MM.1S (cell line): ENCODE data around the gene SLC2A4RG.

Source experiments
- DNase-seq: peaks from one replicate; pipeline ENCODE4 v3.0.0-alpha.2; 2015
- H2AFZ ChIP-seq: fragments of 300-600 bp; sonication (generic); 2 replicates; pipeline ENCODE4 v1.6.0; 2016; ENCODE audit warnings: antibody characterized with exemption, low read length
- H3F3A ChIP-seq: fragments of 300-600 bp; sonication (generic); 2 replicates; pipeline ENCODE4 v1.6.1; 2016; ENCODE audit warnings: mild to moderate bottlenecking, antibody characterized with exemption, low read length, moderate library complexity, mixed read lengths; ENCODE audit not compliant: insufficient read depth
- H3K27ac ChIP-seq: fragments of 300-600 bp; sonication (generic); 2 replicates; pipeline ENCODE4 v1.5.1; 2016; ENCODE audit warnings: mild to moderate bottlenecking, low read length
- H3K27me3 ChIP-seq: fragments of 300-600 bp; sonication (generic); replicated peaks from 2 replicates; pipeline ENCODE4 v1.6.0; 2016; ENCODE audit warnings: low read length; ENCODE audit not compliant: insufficient read depth
- H3K36me3 ChIP-seq: fragments of 300-600 bp; sonication (generic); replicated peaks from 2 replicates; pipeline ENCODE4 v1.6.1; 2016; ENCODE audit warnings: mild to moderate bottlenecking, low read length, mixed read lengths; ENCODE audit not compliant: insufficient read depth
- H3K4me1 ChIP-seq: fragments of 300-600 bp; sonication (generic); 2 replicates; pipeline ENCODE4 v1.6.1; 2016; ENCODE audit warnings: low read length, mixed read lengths
- H3K4me2 ChIP-seq: fragments of 300-600 bp; sonication (generic); 2 replicates; pipeline ENCODE4 v1.6.0; 2016; ENCODE audit warnings: low read depth, low read length
- H3K4me3 ChIP-seq: fragments of 300-600 bp; sonication (generic); 2 replicates; pipeline ENCODE4 v1.5.1; 2016; ENCODE audit warnings: low read length, mixed read lengths
- H3K79me2 ChIP-seq: fragments of 300-600 bp; sonication (generic); 2 replicates; pipeline ENCODE4 v1.6.1; 2016; ENCODE audit warnings: mixed run types, low read length, mixed read lengths
- H3K9ac ChIP-seq: fragments of 300-600 bp; sonication (generic); 2 replicates; pipeline ENCODE4 v1.6.1; 2016; ENCODE audit warnings: low read length, mixed read lengths
- H3K9me2 ChIP-seq: fragments of 300-600 bp; sonication (generic); replicated peaks from 2 replicates; pipeline ENCODE4 v1.6.1; 2016; ENCODE audit warnings: mild to moderate bottlenecking, low read length, mixed read lengths; ENCODE audit not compliant: insufficient read depth
- H3K9me3 ChIP-seq: fragments of 300-600 bp; sonication (generic); replicated peaks from 2 replicates; pipeline ENCODE4 v1.6.1; 2016; ENCODE audit warnings: mild to moderate bottlenecking, low read length, mixed read lengths; ENCODE audit not compliant: insufficient read depth
- H4K20me1 ChIP-seq: fragments of 300-600 bp; sonication (generic); 2 replicates; pipeline ENCODE4 v1.6.1; 2016; ENCODE audit warnings: mild to moderate bottlenecking, low read length, moderate library complexity, mixed read lengths; ENCODE audit not compliant: insufficient read depth
- CTCF ChIP-seq: fragments of 300-600 bp; sonication (generic); IDR thresholded peaks from 2 replicates; pipeline ENCODE4 v1.5.1; 2016; ENCODE audit warnings: antibody characterized with exemption, low read length, mixed read lengths
- EZH2 ChIP-seq: fragments of 300-600 bp; sonication (generic); optimal IDR thresholded peaks from 2 replicates; pipeline ENCODE3; 2017; ENCODE audit warnings: low read depth, mild to moderate bottlenecking, antibody characterized with exemption, low read length, mixed read lengths
- EZH2phosphoT487 ChIP-seq: fragments of 300-600 bp; sonication (generic); IDR thresholded peaks from 2 replicates; pipeline ENCODE4 v1.6.1; 2018; ENCODE audit warnings: antibody characterized with exemption, low read length

Gene SLC2A4RG

GRCh38 chr20:63731410-63731809 lies 8.2 kb upstream of the SLC2A4RG start:
- H3K9ac ChIP-seq: peak overlapping the region; percentile 31; the same call in 1 of the 2 replicates
- H3K4me1 ChIP-seq: peaks cover 70% of the 10 kb centered on the region
- H3K27me3 ChIP-seq: no peaks in the 10 kb centered on the region
- H3K36me3 ChIP-seq: no peaks in the 10 kb centered on the region; the same call in 1 of the 2 replicates
- H3K27ac ChIP-seq: peak overlapping the region; percentile 88
- peaks cover 48% of the 10 kb centered on the region for H3K79me2 ChIP-seq
- no peak for DNase-seq
- peaks cover 59% of the 10 kb centered on the region for H3F3A ChIP-seq
- H3K4me3 ChIP-seq: peak overlapping the region; percentile 40
- no peaks in the 10 kb centered on the region for H3K9me3 ChIP-seq
- no peak overlapping the region for H2AFZ ChIP-seq
- H4K20me1 ChIP-seq: no peaks in the 10 kb centered on the region
- H3K4me2 ChIP-seq: peak overlapping the region; percentile 76
- no peaks in the 10 kb centered on the region for H3K9me2 ChIP-seq
- TF ChIP-seq EZH2phosphoT487: no peak
- TF ChIP-seq EZH2: no peak
- no peak for TF ChIP-seq CTCF

GRCh38 chr20:63732118-63733095 lies 7.2 kb upstream of the SLC2A4RG start:
- DNase-seq: no peak
- Histone ChIP-seq H3K27ac (no peak overlapping the region), H4K20me1 (no peaks in the 10 kb centered on the region), H3K9me2 (no peaks in the 10 kb centered on the region), H3K79me2 (peaks cover 58% of the 10 kb centered on the region), H3K9ac (no peak overlapping the region), H2AFZ (no peak overlapping the region), H3F3A (peaks cover 56% of the 10 kb centered on the region), H3K4me2 (peak overlapping the region; percentile 76; the same call in 1 of the 2 replicates), H3K9me3 (no peaks in the 10 kb centered on the region), H3K36me3 (no peaks in the 10 kb centered on the region), H3K4me1 (peaks cover 62% of the 10 kb centered on the region), H3K4me3 (no peak overlapping the region; the same call in 1 of the 2 replicates), H3K27me3 (no peaks in the 10 kb centered on the region)
- TF ChIP-seq EZH2 (no peak), EZH2phosphoT487 (no peak), CTCF (no peak)

- peaks cover 49% of the 10 kb centered on the region for H3F3A ChIP-seq
- no peaks in the 10 kb centered on the region for H3K27me3 ChIP-seq
- no peak overlapping the region for H3K9ac ChIP-seq
- no peaks in the 10 kb centered on the region for H3K9me2 ChIP-seq
- H3K79me2 ChIP-seq: peaks cover 61% of the 10 kb centered on the region
- no peaks in the 10 kb centered on the region for H4K20me1 ChIP-seq
- TF ChIP-seq EZH2phosphoT487: no peak
- DNase-seq: no peak
- H3K27ac ChIP-seq: no peak overlapping the region
- no peak overlapping the region for H2AFZ ChIP-seq
- H3K4me1 ChIP-seq: peaks cover 55% of the 10 kb centered on the region
- H3K4me3 ChIP-seq: no peak overlapping the region
- no peak overlapping the region for H3K4me2 ChIP-seq
- no peaks in the 10 kb centered on the region for H3K36me3 ChIP-seq
- H3K9me3 ChIP-seq: no peaks in the 10 kb centered on the region
Measured at GRCh38 chr20:63733117-63733516, 6.5 kb upstream of the SLC2A4RG start.
